IPS DF 6.9 (cell line): ENCODE data around the gene MORF4L1.
"Not testable (repeated sequence)": the region's sequence is repeated elsewhere in the genome, so short reads cannot be mapped to it uniquely, and the experiment has no call there.

Experiments
- DNase-seq: peaks from one replicate; pipeline ENCODE4 v3.0.0-alpha.2; 2013; ENCODE audit warnings: low read depth, low spot score
- H3K27ac ChIP-seq: one replicate; pipeline ENCODE4 v1.5.1; 2013; ENCODE audit warnings: low read length, control low read depth
- H3K27me3 ChIP-seq: 2 replicates; pipeline ENCODE4 v1.6.1; 2013; ENCODE audit warnings: mild to moderate bottlenecking, low read length; ENCODE audit not compliant: control insufficient read depth, insufficient read depth
- H3K36me3 ChIP-seq: 2 replicates; pipeline ENCODE4 v1.6.1; 2013; ENCODE audit warnings: low read length; ENCODE audit not compliant: control insufficient read depth, insufficient read depth
- H3K4me1 ChIP-seq: 2 replicates; pipeline ENCODE4 v1.6.1; 2013; ENCODE audit warnings: low read length; ENCODE audit not compliant: control insufficient read depth, insufficient read depth
- H3K4me3 ChIP-seq: 2 replicates; pipeline ENCODE4 v1.5.1; 2013; ENCODE audit warnings: mild to moderate bottlenecking, low read length
- H3K9me3 ChIP-seq: 2 replicates; pipeline ENCODE4 v1.6.1; 2013; ENCODE audit warnings: low read length, inconsistent platforms; ENCODE audit not compliant: control insufficient read depth, insufficient read depth
- WGBS: extraction: QIAGEN DNeasy Blood & Tissue Kit; methylation state at CpG from one replicate; pipeline ENCODE4 v1.1.7; 2013; ENCODE audit warnings: mixed read lengths, missing lambda C conversion rate; ENCODE audit not compliant: insufficient read length, insufficient coverage; 5-methylcytosine and 5-hydroxymethylcytosine counted together

Gene MORF4L1

DNA sequence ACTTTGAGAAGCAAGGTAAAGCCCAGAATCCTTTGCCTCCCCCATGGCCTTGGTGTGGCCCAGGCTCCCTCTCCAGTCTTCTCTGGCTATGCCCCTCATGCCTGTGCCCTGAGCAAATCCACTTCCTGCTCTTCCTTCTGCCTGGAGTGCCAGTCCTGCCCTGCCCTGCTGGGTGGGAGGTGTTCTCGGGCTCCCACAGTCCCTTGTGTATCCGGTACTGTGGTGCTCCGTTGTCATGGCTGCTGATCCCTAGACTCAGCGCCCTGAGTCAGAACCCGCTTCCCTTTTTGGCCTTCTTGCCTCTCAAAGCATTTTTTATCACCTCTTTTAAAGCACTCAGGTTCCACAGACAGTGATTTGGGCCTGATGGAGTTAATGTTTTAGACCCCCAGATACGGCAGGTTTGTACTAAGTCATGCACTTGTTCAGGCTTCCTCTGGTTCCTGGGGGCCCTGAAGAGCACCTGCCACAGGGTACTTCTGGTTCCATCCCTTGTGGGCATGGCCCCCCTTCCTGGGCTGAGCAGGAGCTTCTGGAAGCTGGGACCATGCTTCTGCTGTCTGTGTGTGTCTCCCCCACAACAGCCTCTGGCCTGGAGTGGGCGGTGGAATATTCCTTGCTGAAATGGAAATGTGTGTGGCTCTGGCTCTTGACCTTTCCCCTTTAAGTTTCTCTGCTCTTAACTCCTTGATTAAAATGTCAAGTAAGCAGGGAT is 31.9 kb upstream of the MORF4L1 start:
- no peak overlapping the region for H3K4me3 ChIP-seq
- no CpG with 5 or more reads among the region's 7 CpGs for WGBS
- no peaks in the 10 kb centered on the region for H3K4me1 ChIP-seq
- no peak for DNase-seq
- no peaks in the 10 kb centered on the region for H3K36me3 ChIP-seq
- no peaks in the 10 kb centered on the region for H3K9me3 ChIP-seq
- H3K27ac ChIP-seq = no peak overlapping the region
- no peaks in the 10 kb centered on the region for H3K27me3 ChIP-seq

- H3K9me3 ChIP-seq = no peaks in the 10 kb centered on the region
- WGBS = no CpG with 5 or more reads among the region's 3 CpGs
Measured at GRCh38 chr15:78841376-78841706, 31.3 kb upstream of the MORF4L1 start.

DNA sequence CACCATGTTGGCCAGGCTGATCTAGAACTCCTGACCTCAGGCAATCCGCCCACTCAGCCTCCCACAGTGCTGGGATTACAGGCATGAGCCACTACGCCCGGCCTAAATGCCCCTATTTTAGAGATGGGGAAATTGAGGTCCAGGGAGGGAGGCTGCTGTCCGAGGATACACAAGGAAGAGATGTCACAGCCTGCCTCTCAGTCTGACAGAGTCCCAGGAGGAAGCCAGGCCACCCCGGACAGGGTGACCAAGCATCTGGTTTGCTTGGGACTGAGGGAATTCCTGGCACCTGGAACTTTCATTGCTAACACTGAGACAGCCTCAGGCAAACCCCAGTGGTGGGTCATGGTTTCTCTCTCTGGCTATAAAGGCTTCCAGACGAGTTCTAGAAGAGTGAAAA is 30.8 kb upstream of the MORF4L1 start:
- no peak for DNase-seq
- no CpG with 5 or more reads among the region's 6 CpGs for WGBS
- Histone ChIP-seq H3K4me3 (no peak overlapping the region), H3K9me3 (no peaks in the 10 kb centered on the region), H3K27ac (no peak overlapping the region), H3K27me3 (no peaks in the 10 kb centered on the region), H3K4me1 (no peaks in the 10 kb centered on the region), H3K36me3 (no peaks in the 10 kb centered on the region)

More at GRCh38 chr15:78841376-78841706, 31.3 kb upstream of the MORF4L1 start:
- no peak overlapping the region for H3K4me3 ChIP-seq
- H3K4me1 ChIP-seq = no peaks in the 10 kb centered on the region
- no peaks in the 10 kb centered on the region for H3K27me3 ChIP-seq
- DNase-seq = no peak
- H3K36me3 ChIP-seq = no peaks in the 10 kb centered on the region
- H3K27ac ChIP-seq = no peak overlapping the region

- Histone ChIP-seq H3K27ac (no peak overlapping the region), H3K27me3 (no peaks in the 10 kb centered on the region), H3K4me3 (no peak overlapping the region), H3K36me3 (no peaks in the 10 kb centered on the region), H3K4me1 (no peaks in the 10 kb centered on the region), H3K9me3 (no peaks in the 10 kb centered on the region)
- WGBS = no CpG with 5 or more reads among the region's 3 CpGs
- no peak for DNase-seq
Measured at GRCh38 chr15:78842519-78842918, 30.2 kb upstream of the MORF4L1 start.

DNA sequence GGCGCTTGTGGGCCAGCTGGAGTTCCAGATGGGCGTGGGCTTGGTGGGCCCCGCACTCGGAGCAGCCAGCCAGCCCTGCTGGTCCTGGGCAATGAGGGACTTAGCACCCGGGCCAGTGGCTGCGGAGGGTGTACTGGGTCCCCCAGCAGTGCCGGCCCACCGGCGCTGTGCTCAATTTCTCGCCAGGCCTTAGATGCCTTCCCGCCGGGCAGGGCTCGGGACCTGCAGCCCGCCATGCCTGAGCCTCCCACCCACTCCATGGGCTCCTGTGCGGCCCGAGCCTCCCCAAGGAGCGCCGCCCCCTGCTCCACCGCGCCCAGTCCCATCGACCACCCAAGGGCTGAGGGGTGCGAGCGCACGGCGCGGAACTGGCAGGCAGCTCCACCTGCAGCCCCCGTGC is 25.8 kb upstream of the MORF4L1 start:
- not testable (repeated sequence) for H3K4me3 ChIP-seq, H3K4me1 ChIP-seq, H3K36me3 ChIP-seq, H3K27me3 ChIP-seq, DNase-seq, H3K27ac ChIP-seq, H3K9me3 ChIP-seq
- WGBS = no CpG with 5 or more reads among the region's 27 CpGs

- H3K4me1 ChIP-seq, DNase-seq, H3K27me3 ChIP-seq, H3K27ac ChIP-seq, H3K36me3 ChIP-seq, H3K9me3 ChIP-seq, H3K4me3 ChIP-seq: not testable (repeated sequence)
- WGBS = no CpG with 5 or more reads among the region's 15 CpGs
Measured at GRCh38 chr15:78847387-78847906, 25.2 kb upstream of the MORF4L1 start.

DNA sequence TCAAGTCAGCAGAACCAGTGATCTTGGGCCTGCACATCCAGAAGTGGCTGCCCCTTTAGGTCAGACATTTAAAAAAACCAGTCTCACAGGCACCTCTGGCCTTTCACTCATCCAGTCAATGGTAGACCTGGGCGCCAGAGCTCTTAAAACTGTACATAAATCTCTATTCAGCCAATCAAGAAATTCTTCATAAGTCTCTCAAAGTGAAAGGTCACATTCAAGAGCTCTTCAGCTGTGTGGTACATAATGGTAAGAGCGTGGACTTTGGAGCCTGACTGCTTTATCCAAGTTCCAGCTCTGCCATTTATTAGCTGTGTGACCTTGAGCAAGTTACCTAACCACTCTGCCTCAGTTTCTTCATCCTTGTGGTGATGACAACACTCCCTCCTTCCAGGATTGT is 22.3 kb upstream of the MORF4L1 start:
- Histone ChIP-seq H3K27ac (no peak overlapping the region), H3K4me3 (no peak overlapping the region), H3K36me3 (no peaks in the 10 kb centered on the region), H3K27me3 (no peaks in the 10 kb centered on the region), H3K4me1 (no peaks in the 10 kb centered on the region), H3K9me3 (no peaks in the 10 kb centered on the region)
- DNase-seq = no peak
- no CpG with 5 or more reads among the region's 2 CpGs for WGBS

DNA sequence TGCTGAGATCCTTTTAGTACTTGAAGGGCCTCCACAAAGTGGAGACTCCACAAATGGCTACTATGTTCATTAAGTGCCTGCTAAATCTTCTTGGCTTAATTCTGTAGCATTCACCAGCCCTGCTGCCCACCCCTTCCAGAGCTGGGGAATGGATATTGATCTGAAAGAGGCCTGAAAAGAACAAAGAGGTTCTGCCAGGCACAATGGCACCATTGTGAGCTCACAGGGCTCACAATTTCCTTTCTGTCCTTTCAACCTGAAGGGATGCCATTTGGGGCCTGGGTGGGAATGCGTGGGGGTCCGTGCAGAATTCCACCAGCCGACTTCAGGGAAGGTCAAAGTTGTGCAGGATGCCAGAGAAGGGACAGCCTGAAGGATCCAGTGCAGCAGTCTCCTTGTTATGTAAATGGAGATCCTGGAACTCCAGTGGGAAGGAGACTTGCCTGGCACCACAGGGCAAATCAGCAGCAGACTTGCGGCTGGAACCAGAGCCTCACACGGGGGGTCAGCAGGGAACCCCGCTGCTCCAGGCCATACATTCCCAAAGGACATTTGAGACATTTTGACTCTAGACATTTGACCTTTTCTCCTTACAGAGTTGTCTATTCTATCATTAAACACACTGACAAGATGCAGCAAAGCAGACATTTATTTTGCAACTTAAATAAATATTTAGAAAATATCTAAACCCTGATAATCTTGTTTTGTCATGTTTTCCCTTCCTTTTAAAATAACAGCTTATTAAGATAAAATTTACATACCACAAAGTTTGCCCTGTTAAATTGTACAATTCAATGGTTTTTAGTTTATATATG is 21.5 kb upstream of the MORF4L1 start:
- no CpG with 5 or more reads among the region's 6 CpGs for WGBS
- no peak for DNase-seq
- H3K4me3 ChIP-seq = no peak overlapping the region
- H3K9me3 ChIP-seq = no peaks in the 10 kb centered on the region
- H3K27me3 ChIP-seq = no peaks in the 10 kb centered on the region
- no peaks in the 10 kb centered on the region for H3K4me1 ChIP-seq
- no peak overlapping the region for H3K27ac ChIP-seq
- H3K36me3 ChIP-seq = no peaks in the 10 kb centered on the region

DNA sequence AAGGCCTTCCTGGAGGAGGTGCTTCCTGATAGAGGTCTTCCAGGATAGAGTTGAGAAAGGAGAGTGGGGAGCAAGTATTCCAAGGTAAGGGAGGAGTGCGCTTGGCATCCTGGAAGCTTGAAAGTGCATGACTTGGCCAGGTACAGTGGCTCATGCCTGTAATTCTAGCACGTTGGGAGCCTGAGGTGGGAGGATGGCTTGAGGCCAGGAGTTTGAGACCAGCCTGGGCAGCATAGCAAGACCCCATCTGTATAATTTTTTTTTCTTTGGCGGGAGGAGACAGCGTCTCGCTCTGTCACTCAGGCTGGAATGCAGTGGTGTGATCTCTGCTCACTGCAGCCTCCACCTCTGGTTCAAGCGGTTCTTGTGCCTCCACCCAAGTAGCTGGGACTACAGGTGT is 19.2 kb upstream of the MORF4L1 start:
- Histone ChIP-seq H3K36me3 (no peaks in the 10 kb centered on the region), H3K9me3 (no peaks in the 10 kb centered on the region), H3K27ac (no peak overlapping the region), H3K4me1 (no peaks in the 10 kb centered on the region), H3K27me3 (no peaks in the 10 kb centered on the region), H3K4me3 (no peak overlapping the region)
- no CpG with 5 or more reads among the region's 6 CpGs for WGBS
- no peak for DNase-seq

DNA sequence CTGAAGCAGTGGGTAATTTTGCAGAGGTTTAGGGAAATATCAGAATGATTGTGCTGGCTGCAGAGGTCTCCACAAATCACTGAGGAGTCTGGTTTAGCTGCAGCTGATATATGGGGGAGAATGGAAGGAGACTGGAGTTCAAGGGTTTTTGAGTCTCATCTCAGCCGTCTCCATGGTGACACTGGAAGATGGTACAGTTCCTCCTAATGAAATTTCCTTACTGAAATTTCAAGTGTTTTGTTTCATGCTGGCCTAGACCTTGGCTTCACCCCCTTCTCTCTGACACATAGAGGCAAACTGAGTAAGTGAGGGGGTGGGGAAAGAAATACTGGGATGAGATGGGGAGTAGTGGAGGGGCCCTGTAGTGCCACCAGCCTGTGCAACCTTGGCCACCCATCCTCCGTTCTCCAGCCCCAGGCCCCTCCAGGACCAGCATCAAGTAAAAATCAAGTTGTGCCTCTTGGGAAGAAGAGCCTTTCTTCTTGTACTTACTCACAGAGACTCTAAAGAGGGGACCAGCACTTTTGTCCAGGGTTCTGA is 17.8 kb upstream of the MORF4L1 start:
- no CpG with 5 or more reads among the region's 2 CpGs for WGBS
- Histone ChIP-seq H3K4me1 (no peaks in the 10 kb centered on the region), H3K36me3 (no peaks in the 10 kb centered on the region), H3K27me3 (no peaks in the 10 kb centered on the region), H3K4me3 (no peak overlapping the region), H3K9me3 (no peaks in the 10 kb centered on the region), H3K27ac (no peak overlapping the region)
- no peak for DNase-seq
